ENCODE measurements around the gene TRMT61A. TPM values are rescaled to one million over a fixed set of nuclear protein-coding genes. Genes with fewer than 3 reads are reported as not detected.

The TRMT61A gene
- total and polyA plus RNA-seq, 2 of the 13 experiments (the other 11 are each of a cell fraction or from before 2014, with no cell fraction given): 6.5 to 13.6 TPM

DNA sequence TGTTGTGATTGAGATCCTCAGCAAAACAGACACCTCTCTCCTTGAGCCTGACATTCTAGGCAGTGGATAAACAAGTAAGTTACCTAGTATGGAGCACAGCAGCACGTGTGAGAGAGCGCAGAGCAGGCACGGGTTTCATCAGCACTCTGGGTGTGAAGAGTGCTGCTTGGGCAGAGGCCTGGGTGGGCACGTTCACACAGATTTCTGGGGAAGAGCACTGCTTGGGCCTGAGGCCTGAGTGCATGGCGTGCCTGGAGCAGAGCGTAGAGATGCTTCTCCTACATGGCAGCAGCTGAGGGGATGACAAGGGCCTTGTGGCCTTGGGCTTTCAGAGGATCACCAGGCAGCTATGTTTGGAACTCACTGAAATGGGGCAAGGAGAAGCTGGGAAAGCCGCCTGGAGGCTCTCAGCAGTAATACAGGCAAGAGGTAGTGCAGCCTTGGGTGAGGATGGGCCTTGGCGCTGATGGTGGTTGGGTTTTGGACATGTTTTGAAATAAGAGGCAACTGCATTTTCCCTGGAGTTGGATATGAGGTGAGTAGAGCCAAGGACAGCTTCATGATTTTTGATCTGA is 23.9 kb upstream of the TRMT61A start:
- DNase-seq (ENCODE audit: low spot score) (no peak), ATAC-seq (peak; percentile 73), FAIRE-seq (no peak)
- H3K27ac ChIP-seq (ENCODE audit: extremely low read length, insufficient read depth, low read length): no peak overlapping the region
- H3K9ac ChIP-seq (ENCODE audit: insufficient read depth, low read depth, low read length): no peak overlapping the region
- in situ Hi-C loops (cut with HindIII; ENCODE audit: extremely low pct_ligation_motif_present, low pct_unique_long_range_greater_than_20kb) (loop anchor here (5.0 kb wide), 1 partner anchor 42 kb away; no protein-coding TSS in a partner anchor), intact Hi-C loops (cut with micrococcal nuclease; ENCODE audit: unreplicated experiment) (loop anchor here (5.0 kb wide), 1 partner anchor 1198 kb away; the partner anchor contains the start of gene MOK)
- peaks cover 20 to 56% of the 10 kb centered on the region in 2 experiments for H3K36me3 ChIP-seq (replicated peaks in 1 of 2; ENCODE audit: control insufficient read depth in 1 of 2, insufficient read depth in 2 of 2, low read length in 2 of 2)
- no TSS peak for BruUV-seq (replicated peaks)
- WGBS (ENCODE audit: low lambda C conversion rate): 86% methylated on average over 8 of the region's 8 CpGs
- no peaks in the 10 kb centered on the region for H3K9me3 ChIP-seq (ENCODE audit: low read length)
- no peaks in the 10 kb centered on the region for H3K79me2 ChIP-seq (ENCODE audit: insufficient read depth, low read length)
- H4K20me1 ChIP-seq (ENCODE audit: insufficient read depth, low read length): no peaks in the 10 kb centered on the region
- ChIA-PET CTCF (ENCODE audit: low intra/inter-chr PET ratio, low total read pairs) (no interaction called here), POLR2A (no interaction called here)
- H3K27me3 ChIP-seq (ENCODE audit: control insufficient read depth in 1 of 2, insufficient read depth in 2 of 2, low read length in 2 of 2): no peaks in the 10 kb centered on the region
- TF ChIP-seq RBM22 (optimal IDR thresholded peaks at IDR 0.05; ENCODE audit: low read length): peak; percentile 45
- TF ChIP-seq ZNF616 (CRISPR knock-in tag; IDR thresholded peaks at IDR 0.05; ENCODE audit: low read depth): no peak
- H3K4me2 ChIP-seq (ENCODE audit: low read depth, low read length): no peak overlapping the region
- H3K4me3 ChIP-seq (replicated peaks in 1 of 3; ENCODE audit: insufficient read depth in 1 of 3, low read depth in 2 of 3, low read length in 3 of 3): no peak overlapping the region
- no peak overlapping the region for H2AFZ ChIP-seq (ENCODE audit: low read length)
- peaks cover 20% of the 10 kb centered on the region for H3K4me1 ChIP-seq (ENCODE audit: insufficient read depth, low read length)

DNA sequence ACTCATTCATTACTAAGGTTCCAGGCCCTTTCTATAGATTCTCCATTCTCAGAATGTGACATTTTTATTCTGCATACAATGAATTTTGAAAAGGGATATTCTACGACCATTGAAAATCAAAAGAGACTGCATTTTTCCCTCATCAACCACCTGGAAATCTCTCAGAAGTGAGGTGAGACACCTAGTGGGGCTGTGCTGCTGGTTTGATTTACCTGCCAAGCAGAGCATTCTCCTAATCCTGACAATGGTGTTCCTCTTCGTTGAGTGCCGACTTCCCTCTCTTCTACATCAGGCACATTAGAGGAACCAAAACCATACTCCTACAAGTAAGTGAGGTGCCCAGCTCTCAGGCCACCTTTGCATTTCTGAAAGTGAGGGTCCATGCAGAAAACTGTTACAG is 21.2 kb upstream of the TRMT61A start:
- Histone ChIP-seq H3K9ac (ENCODE audit: insufficient read depth, low read depth, low read length) (no peak overlapping the region), H3K4me2 (ENCODE audit: low read depth, low read length) (no peak overlapping the region), H4K20me1 (ENCODE audit: insufficient read depth, low read length) (no peaks in the 10 kb centered on the region), H3K27ac (ENCODE audit: extremely low read length, insufficient read depth, low read length) (no peak overlapping the region), H3K4me3 (replicated peaks in 1 of 3; ENCODE audit: insufficient read depth in 1 of 3, low read depth in 2 of 3, low read length in 3 of 3) (no peak overlapping the region), H3K36me3 (replicated peaks in 1 of 2; ENCODE audit: control insufficient read depth in 1 of 2, insufficient read depth in 2 of 2, low read length in 2 of 2) (peaks cover 15 to 31% of the 10 kb centered on the region in 2 experiments), H3K79me2 (ENCODE audit: insufficient read depth, low read length) (no peaks in the 10 kb centered on the region), H3K4me1 (ENCODE audit: insufficient read depth, low read length) (peaks cover 17% of the 10 kb centered on the region), H2AFZ (ENCODE audit: low read length) (no peak overlapping the region), H3K9me3 (ENCODE audit: low read length) (no peaks in the 10 kb centered on the region), H3K27me3 (ENCODE audit: control insufficient read depth in 1 of 2, insufficient read depth in 2 of 2, low read length in 2 of 2) (no peaks in the 10 kb centered on the region)
- no TSS peak for BruUV-seq (replicated peaks)
- intact Hi-C loops (cut with micrococcal nuclease; ENCODE audit: unreplicated experiment) (no loop called here), in situ Hi-C loops (cut with HindIII; ENCODE audit: extremely low pct_ligation_motif_present, low pct_unique_long_range_greater_than_20kb) (no loop called here)
- FAIRE-seq: no peak
- ChIA-PET POLR2A (no interaction called here), CTCF (ENCODE audit: low intra/inter-chr PET ratio, low total read pairs) (no interaction called here)
- no peak for ATAC-seq
- WGBS (ENCODE audit: low lambda C conversion rate): 93% methylated on average over 3 of the region's 3 CpGs
- no peak for DNase-seq (ENCODE audit: low spot score)
- no peak for TF ChIP-seq ZNF577 (CRISPR knock-in tag; IDR thresholded peaks at IDR 0.05; ENCODE audit: borderline replicate concordance, low read depth)
- no peak for TF ChIP-seq SCMH1 (CRISPR knock-in tag; IDR thresholded peaks at IDR 0.05; ENCODE audit: borderline replicate concordance)
- TF ChIP-seq FOXA1 (IDR thresholded peaks at IDR 0.05): no peak
- TF ChIP-seq FOXA1 (CRISPR knock-in tag; IDR thresholded peaks at IDR 0.05): no peak
- TF ChIP-seq, protein P1, sequence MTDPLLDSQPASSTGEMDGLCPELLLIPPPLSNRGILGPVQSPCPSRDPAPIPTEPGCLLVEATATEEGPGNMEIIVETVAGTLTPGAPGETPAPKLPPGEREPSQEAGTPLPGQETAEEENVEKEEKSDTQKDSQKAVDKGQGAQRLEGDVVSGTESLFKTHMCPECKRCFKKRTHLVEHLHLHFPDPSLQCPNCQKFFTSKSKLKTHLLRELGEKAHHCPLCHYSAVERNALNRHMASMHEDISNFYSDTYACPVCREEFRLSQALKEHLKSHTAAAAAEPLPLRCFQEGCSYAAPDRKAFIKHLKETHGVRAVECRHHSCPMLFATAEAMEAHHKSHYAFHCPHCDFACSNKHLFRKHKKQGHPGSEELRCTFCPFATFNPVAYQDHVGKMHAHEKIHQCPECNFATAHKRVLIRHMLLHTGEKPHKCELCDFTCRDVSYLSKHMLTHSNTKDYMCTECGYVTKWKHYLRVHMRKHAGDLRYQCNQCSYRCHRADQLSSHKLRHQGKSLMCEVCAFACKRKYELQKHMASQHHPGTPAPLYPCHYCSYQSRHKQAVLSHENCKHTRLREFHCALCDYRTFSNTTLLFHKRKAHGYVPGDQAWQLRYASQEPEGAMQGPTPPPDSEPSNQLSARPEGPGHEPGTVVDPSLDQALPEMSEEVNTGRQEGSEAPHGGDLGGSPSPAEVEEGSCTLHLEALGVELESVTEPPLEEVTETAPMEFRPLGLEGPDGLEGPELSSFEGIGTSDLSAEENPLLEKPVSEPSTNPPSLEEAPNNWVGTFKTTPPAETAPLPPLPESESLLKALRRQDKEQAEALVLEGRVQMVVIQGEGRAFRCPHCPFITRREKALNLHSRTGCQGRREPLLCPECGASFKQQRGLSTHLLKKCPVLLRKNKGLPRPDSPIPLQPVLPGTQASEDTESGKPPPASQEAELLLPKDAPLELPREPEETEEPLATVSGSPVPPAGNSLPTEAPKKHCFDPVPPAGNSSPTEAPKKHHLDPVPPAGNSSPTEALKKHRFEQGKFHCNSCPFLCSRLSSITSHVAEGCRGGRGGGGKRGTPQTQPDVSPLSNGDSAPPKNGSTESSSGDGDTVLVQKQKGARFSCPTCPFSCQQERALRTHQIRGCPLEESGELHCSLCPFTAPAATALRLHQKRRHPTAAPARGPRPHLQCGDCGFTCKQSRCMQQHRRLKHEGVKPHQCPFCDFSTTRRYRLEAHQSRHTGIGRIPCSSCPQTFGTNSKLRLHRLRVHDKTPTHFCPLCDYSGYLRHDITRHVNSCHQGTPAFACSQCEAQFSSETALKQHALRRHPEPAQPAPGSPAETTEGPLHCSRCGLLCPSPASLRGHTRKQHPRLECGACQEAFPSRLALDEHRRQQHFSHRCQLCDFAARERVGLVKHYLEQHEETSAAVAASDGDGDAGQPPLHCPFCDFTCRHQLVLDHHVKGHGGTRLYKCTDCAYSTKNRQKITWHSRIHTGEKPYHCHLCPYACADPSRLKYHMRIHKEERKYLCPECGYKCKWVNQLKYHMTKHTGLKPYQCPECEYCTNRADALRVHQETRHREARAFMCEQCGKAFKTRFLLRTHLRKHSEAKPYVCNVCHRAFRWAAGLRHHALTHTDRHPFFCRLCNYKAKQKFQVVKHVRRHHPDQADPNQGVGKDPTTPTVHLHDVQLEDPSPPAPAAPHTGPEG (CRISPR knock-in tag; IDR thresholded peaks at IDR 0.05): no peak
- TF ChIP-seq ZNF30 (CRISPR knock-in tag; IDR thresholded peaks at IDR 0.05): no peak
- TF ChIP-seq ZNF652 (CRISPR knock-in tag; IDR thresholded peaks at IDR 0.05; ENCODE audit: borderline replicate concordance, low read depth): no peak
- TF ChIP-seq FOXO1 (CRISPR knock-in tag; IDR thresholded peaks at IDR 0.05): no peak
- TF ChIP-seq, protein P2, sequence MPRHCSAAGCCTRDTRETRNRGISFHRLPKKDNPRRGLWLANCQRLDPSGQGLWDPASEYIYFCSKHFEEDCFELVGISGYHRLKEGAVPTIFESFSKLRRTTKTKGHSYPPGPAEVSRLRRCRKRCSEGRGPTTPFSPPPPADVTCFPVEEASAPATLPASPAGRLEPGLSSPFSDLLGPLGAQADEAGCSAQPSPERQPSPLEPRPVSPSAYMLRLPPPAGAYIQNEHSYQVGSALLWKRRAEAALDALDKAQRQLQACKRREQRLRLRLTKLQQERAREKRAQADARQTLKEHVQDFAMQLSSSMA (CRISPR knock-in tag; IDR thresholded peaks at IDR 0.05): no peak
- no peak for TF ChIP-seq ZNF780A (CRISPR knock-in tag; IDR thresholded peaks at IDR 0.05)
- no peak for TF ChIP-seq NFKB2 (CRISPR knock-in tag; IDR thresholded peaks at IDR 0.05; ENCODE audit: borderline replicate concordance)
